Hepatocyte (in vitro differentiated cells): ENCODE results near the gene PLEKHB1.

Experiments
- CTCF ChIP-seq: fragments of 200-600 bp; sonication (generic); IDR thresholded peaks from 2 replicates; pipeline ENCODE4 v1.5.1; 2016; ENCODE audit warnings: antibody characterized with exemption, mild to moderate bottlenecking; ENCODE audit not compliant: poor library complexity
- EZH2phosphoT487 ChIP-seq: fragments of 200-600 bp; sonication (generic); IDR thresholded peaks from one replicate; pipeline ENCODE4 v1.6.1; 2018; ENCODE audit warnings: antibody characterized with exemption, mild to moderate bottlenecking, low read depth, moderate library complexity; ENCODE audit not compliant: unreplicated experiment, severe bottlenecking

GRCh38 chr11:73664877-73665276 is 18.5 kb downstream of the PLEKHB1 start:
- TF ChIP-seq CTCF (no peak), EZH2phosphoT487 (no peak)
